ENCODE measurements around the gene ILDR2.
A peak's percentile ranks its signal among the peaks of the same experiment; 100 is the strongest.

The ILDR2 gene

DNA sequence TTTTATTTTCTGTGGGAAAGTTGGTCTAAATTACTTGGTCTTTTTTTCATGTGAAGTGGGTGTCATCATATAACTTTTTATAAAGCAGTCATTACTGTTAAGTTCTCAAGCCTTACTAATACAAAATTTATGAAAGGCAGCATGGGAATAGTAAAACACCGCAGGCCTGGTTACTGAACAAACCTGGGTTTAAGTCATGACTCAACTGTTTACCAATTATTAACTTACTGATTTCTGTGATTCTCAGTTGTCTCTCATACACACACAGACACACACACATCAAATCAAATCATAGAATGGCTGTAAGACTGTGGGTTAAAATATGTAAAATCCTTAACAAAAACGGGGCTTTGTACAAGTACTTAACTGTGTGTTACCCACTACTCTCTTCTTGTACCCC lies 28.4 kb upstream of the ILDR2 start:
- DNase-seq (ENCODE audit: low read depth): no peak
- TF ChIP-seq, protein P1, sequence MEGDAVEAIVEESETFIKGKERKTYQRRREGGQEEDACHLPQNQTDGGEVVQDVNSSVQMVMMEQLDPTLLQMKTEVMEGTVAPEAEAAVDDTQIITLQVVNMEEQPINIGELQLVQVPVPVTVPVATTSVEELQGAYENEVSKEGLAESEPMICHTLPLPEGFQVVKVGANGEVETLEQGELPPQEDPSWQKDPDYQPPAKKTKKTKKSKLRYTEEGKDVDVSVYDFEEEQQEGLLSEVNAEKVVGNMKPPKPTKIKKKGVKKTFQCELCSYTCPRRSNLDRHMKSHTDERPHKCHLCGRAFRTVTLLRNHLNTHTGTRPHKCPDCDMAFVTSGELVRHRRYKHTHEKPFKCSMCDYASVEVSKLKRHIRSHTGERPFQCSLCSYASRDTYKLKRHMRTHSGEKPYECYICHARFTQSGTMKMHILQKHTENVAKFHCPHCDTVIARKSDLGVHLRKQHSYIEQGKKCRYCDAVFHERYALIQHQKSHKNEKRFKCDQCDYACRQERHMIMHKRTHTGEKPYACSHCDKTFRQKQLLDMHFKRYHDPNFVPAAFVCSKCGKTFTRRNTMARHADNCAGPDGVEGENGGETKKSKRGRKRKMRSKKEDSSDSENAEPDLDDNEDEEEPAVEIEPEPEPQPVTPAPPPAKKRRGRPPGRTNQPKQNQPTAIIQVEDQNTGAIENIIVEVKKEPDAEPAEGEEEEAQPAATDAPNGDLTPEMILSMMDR (conservative IDR thresholded peaks at IDR 0.05; ENCODE audit: low read depth, low read length): no peak
- no peak overlapping the region for H3K4me3 ChIP-seq (ENCODE audit: low read length)

DNA sequence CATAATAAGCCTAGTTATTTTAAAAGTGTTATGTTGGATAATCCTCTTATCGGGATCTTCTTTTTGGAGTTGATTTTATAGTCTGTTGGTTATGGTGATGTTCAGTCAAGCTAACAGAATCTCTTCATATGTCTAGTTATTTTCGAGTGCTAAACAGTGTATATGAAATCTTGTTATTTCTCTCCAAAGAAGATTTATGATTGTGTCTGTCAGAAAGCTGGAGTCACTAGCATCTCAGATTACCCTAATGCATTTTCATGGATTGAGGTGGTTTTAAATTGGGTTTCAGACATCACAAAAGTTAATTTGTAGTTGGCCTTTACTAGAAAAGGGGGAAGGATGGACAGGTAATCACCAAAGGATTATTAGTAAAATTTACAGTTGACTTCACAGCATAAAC lies 27.0 kb upstream of the ILDR2 start:
- DNase-seq (ENCODE audit: low read depth): no peak

DNA sequence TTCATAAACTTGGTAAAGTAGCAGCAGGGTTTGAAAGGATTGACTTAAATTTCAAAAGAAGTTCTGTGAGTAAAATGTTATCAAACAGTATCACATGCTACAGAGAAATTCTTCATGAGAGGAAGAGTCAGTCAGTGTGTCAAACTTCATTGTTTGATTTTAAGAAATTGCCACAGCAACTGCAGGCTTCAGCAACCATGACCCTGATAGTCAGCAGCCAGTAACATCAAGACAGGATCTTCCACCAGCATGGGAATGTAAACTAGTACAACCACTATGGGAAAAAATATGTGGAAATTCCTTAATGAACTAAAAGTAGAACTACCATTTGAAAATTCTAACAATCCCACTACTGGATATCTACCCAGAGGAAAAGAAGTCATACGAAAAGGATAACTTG lies 25.2 kb upstream of the ILDR2 start:
- TF ChIP-seq, protein P1 (conservative IDR thresholded peaks at IDR 0.05; ENCODE audit: low read depth, low read length): no peak
- DNase-seq (ENCODE audit: low read depth): no peak
- H3K4me3 ChIP-seq (ENCODE audit: low read length): no peak overlapping the region

More for the DNA sequence above, 27.0 kb upstream of the ILDR2 start:
- TF ChIP-seq, protein P1 (conservative IDR thresholded peaks at IDR 0.05; ENCODE audit: low read depth, low read length): no peak
- H3K4me3 ChIP-seq (ENCODE audit: low read length): no peak overlapping the region

DNA sequence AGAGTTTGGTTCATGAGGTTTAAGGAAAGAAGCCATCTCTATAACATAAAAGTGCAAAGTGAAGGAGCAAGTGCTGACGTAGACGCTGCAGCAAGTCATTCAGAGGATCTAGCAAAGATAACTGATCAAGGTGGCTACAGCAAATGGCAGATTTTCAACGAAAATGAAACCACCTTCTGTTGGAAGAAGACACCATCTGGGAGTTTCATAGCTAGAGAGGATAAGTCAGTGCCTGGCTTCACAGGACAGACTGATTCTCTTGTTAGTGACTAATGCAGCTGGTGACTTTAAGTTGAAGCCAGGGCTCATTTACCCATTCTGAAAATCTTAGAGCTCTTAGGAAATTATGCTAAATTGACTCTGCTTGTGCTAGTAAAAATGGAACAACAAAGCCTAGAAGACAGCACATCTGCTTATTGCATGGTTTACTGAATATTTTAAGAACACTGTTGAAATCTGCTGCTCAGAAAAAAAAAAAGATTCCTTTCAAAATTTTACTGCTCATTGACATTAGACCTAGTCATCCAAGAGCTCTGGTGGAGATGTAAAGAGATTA lies 24.2 kb upstream of the ILDR2 start:
- no peak overlapping the region for H3K4me3 ChIP-seq (ENCODE audit: low read length)
- TF ChIP-seq, protein P1 (conservative IDR thresholded peaks at IDR 0.05; ENCODE audit: low read depth, low read length): no peak
- DNase-seq (ENCODE audit: low read depth): no peak

DNA sequence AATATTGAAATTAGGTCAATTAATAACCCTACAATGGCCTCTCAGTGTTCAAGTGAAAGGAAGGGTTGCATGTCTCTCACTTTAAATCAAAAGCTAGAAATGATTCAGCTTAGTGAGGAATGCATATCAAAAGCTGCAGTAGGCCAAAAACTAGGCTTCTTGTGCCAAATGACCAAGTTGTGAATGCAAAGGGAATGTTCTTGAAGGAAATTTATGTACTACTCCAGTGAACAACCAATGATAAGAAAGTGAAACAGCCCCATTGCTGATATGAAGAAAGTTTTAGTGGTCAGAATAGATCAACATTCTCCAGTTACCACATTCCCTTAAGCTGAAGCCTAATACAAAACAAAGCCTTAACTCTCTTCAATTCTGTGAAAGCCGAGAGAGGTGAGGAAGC lies 23.7 kb upstream of the ILDR2 start:
- DNase-seq (ENCODE audit: low read depth): peak; percentile 25
- TF ChIP-seq, protein P1 (conservative IDR thresholded peaks at IDR 0.05; ENCODE audit: low read depth, low read length): no peak
- H3K4me3 ChIP-seq (ENCODE audit: low read length): no peak overlapping the region

- H3K4me3 ChIP-seq (ENCODE audit: low read length): no peak within 1 kb of the TSS
- DNase-seq (ENCODE audit: low read depth): no peak
- TF ChIP-seq, protein P1 (conservative IDR thresholded peaks at IDR 0.05; ENCODE audit: low read depth, low read length): no peak
These were observed 13.7 kb upstream of the ILDR2 start, which contains the start of gene MAEL for GRCh38 chr1:166988974-166989515. Gene MAEL (plus strand): TSS chr1:166989280. CDS start chr1:166989353, 73 bp downstream.

DNA sequence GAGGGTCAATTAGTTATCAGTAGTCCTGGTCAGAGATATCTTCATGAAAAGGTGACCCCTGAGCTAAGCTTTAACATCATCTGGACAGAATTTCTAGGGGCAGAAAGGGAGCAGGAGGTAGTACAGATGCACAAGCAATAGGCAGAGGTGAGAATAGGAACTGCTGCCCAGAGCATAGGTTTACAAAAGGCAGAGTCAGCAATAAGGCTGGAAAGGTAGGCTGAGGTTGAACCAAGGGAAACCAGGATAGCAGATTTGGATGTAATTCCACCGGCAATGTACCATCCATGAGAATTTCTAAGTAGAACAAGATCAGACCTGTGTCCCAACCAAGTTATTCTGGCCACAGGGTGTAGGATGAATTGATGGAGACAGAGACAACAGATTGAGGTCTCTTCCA lies 6.2 kb upstream of the ILDR2 start:
- H3K4me3 ChIP-seq (ENCODE audit: low read length): no peak overlapping the region
- TF ChIP-seq, protein P1 (conservative IDR thresholded peaks at IDR 0.05; ENCODE audit: low read depth, low read length): no peak
- DNase-seq (ENCODE audit: low read depth): no peak
